Neural cell (in vitro differentiated cells): ENCODE measurements around the gene SYT1. TPM values are rescaled to one million over a fixed set of nuclear protein-coding genes. Genes with fewer than 3 reads are reported as not detected.

Source experiments
- H2AFZ ChIP-seq: fragments of 200-600, 300-800 bp; sonication (generic), shearing (Covaris generic); 2 replicates; pipeline ENCODE4 v1.6.0; 2014; ENCODE audit warnings: low read depth, mild to moderate bottlenecking, antibody characterized with exemption, low read length, moderate library complexity
- H3F3A ChIP-seq: fragments of 200-600 bp; shearing (Covaris generic); 2 replicates; pipeline ENCODE4 v1.6.1; 2016; ENCODE audit warnings: mild to moderate bottlenecking, moderate library complexity, mixed read lengths, antibody characterized with exemption, low read length; ENCODE audit not compliant: insufficient read depth, poor library complexity, severe bottlenecking
- H3K27ac ChIP-seq: fragments of 200-600, 300-800 bp; sonication (generic), shearing (Covaris generic); 2 replicates; pipeline ENCODE4 v1.5.1; 2014; ENCODE audit warnings: mild to moderate bottlenecking, low read length, moderate library complexity
- H3K27me3 ChIP-seq: fragments of 300-800, 200-600 bp; sonication (generic), shearing (Covaris generic); 2 replicates; pipeline ENCODE4 v1.6.0; 2014; ENCODE audit warnings: mild to moderate bottlenecking, low read depth, low read length, moderate library complexity; ENCODE audit not compliant: insufficient read depth
- H3K36me3 ChIP-seq: fragments of 300-800, 200-600 bp; sonication (generic), shearing (Covaris generic); 2 replicates; pipeline ENCODE4 v1.5.1; 2014; ENCODE audit warnings: mild to moderate bottlenecking, antibody characterized with exemption, low read length, moderate library complexity; ENCODE audit not compliant: insufficient read depth
- H3K4me2 ChIP-seq: fragments of 300-800, 200-600 bp; sonication (generic), shearing (Covaris generic); 2 replicates; pipeline ENCODE4 v1.6.0; 2014; ENCODE audit warnings: mild to moderate bottlenecking, low read length
- H3K4me3 ChIP-seq: fragments of 300-800, 200-600 bp; sonication (generic), shearing (Covaris generic); 2 replicates; pipeline ENCODE4 v1.5.1; 2014; ENCODE audit warnings: mild to moderate bottlenecking, low read length, moderate library complexity
- H3K79me2 ChIP-seq: fragments of 200-600 bp; shearing (Covaris generic); replicated peaks from 2 replicates; pipeline ENCODE4 v1.6.0; 2014; ENCODE audit warnings: mild to moderate bottlenecking, low read length, moderate library complexity; ENCODE audit not compliant: insufficient read depth
- H3K9ac ChIP-seq: fragments of 300-800, 200-600 bp; sonication (generic), shearing (Covaris generic); 2 replicates; pipeline ENCODE4 v1.6.1; 2016; ENCODE audit warnings: mild to moderate bottlenecking, low read length, mixed read lengths
- H3K9me2 ChIP-seq: fragments of 200-600 bp; shearing (Covaris generic); 2 replicates; pipeline ENCODE4 v1.6.1; 2016; ENCODE audit warnings: mild to moderate bottlenecking, low read length, mixed read lengths; ENCODE audit not compliant: insufficient read depth
- H3K9me3 ChIP-seq: fragments of 200-600, 300-800 bp; sonication (generic), shearing (Covaris generic); 2 replicates; pipeline ENCODE4 v1.6.1; 2016; ENCODE audit warnings: mild to moderate bottlenecking, mixed run types, low read length, moderate library complexity, mixed read lengths
- H4K20me1 ChIP-seq: fragments of 200-600 bp; shearing (Covaris generic); 2 replicates; pipeline ENCODE4 v1.6.1; 2016; ENCODE audit warnings: mild to moderate bottlenecking, mixed run types; ENCODE audit not compliant: insufficient read depth
- CTCF ChIP-seq: fragments of 450-650 bp; IDR thresholded peaks from 2 replicates; pipeline ENCODE4 v1.5.1; 2014; ENCODE audit warnings: antibody characterized with exemption, mild to moderate bottlenecking, moderate library complexity; ENCODE audit not compliant: poor library complexity, severe bottlenecking
- EP300 ChIP-seq: fragments of 450-650 bp; conservative IDR thresholded peaks from 2 replicates; pipeline ENCODE4 v1.6.1; 2014; ENCODE audit warnings: antibody characterized with exemption, mild to moderate bottlenecking, moderate library complexity; ENCODE audit not compliant: poor library complexity, severe bottlenecking
- EZH2 ChIP-seq: fragments of 200-600, 300-800 bp; shearing (Covaris generic), sonication (generic); IDR thresholded peaks from 2 replicates; pipeline ENCODE4 v1.6.1; 2014; ENCODE audit warnings: antibody characterized with exemption, low read length, borderline replicate concordance, mild to moderate bottlenecking; ENCODE audit not compliant: insufficient read depth, poor library complexity, severe bottlenecking
- MXI1 ChIP-seq: fragments of 450-650 bp; conservative IDR thresholded peaks from 2 replicates; pipeline ENCODE4 v1.6.1; 2014; ENCODE audit warnings: antibody characterized with exemption, mild to moderate bottlenecking; ENCODE audit not compliant: poor library complexity, severe bottlenecking
- POLR2AphosphoS5 ChIP-seq: IDR thresholded peaks from 2 replicates; pipeline ENCODE4 v1.6.1; 2012
- RAD21 ChIP-seq: fragments of 450-650 bp; conservative IDR thresholded peaks from 2 replicates; pipeline ENCODE4 v1.6.1; 2014; ENCODE audit warnings: antibody characterized with exemption, mild to moderate bottlenecking, moderate library complexity
- SMC3 ChIP-seq: fragments of 450-650 bp; conservative IDR thresholded peaks from 2 replicates; pipeline ENCODE4 v1.6.1; 2014; ENCODE audit warnings: antibody characterized with exemption, mild to moderate bottlenecking, moderate library complexity; ENCODE audit not compliant: poor library complexity
- TAF1 ChIP-seq: IDR thresholded peaks from 2 replicates; pipeline ENCODE4 v1.6.1; 2012; ENCODE audit warnings: low read depth
- polyA plus RNA-seq: library from polyadenylated mRNA; depleted of rRNA; stranded (reverse); fragments of >200 nt; gene quantifications from 2 replicates; pipeline ENCODE4 v1.2.3, GENCODE V29; 2014
- TF ChIP-seq, protein P1 (sequence below): IDR thresholded peaks from 2 replicates; pipeline ENCODE4 v1.6.1; 2012; ENCODE audit warnings: borderline replicate concordance

Gene SYT1
- polyA plus RNA-seq, 1 donor from 2014 or later = 103 TPM

- Histone ChIP-seq H3K9ac (no peak overlapping the region), H3F3A (no peaks in the 10 kb centered on the region), H3K9me2 (no peaks in the 10 kb centered on the region), H2AFZ (no peak overlapping the region), H3K9me3 (no peaks in the 10 kb centered on the region), H3K79me2 (no peaks in the 10 kb centered on the region), H3K4me2 (no peak overlapping the region), H3K27ac (no peak overlapping the region), H4K20me1 (no peaks in the 10 kb centered on the region), H3K36me3 (no peaks in the 10 kb centered on the region), H3K4me3 (no peak overlapping the region), H3K27me3 (no peaks in the 10 kb centered on the region)
- TF ChIP-seq TAF1 = no peak
- no peak for TF ChIP-seq CTCF
- TF ChIP-seq, protein P1, sequence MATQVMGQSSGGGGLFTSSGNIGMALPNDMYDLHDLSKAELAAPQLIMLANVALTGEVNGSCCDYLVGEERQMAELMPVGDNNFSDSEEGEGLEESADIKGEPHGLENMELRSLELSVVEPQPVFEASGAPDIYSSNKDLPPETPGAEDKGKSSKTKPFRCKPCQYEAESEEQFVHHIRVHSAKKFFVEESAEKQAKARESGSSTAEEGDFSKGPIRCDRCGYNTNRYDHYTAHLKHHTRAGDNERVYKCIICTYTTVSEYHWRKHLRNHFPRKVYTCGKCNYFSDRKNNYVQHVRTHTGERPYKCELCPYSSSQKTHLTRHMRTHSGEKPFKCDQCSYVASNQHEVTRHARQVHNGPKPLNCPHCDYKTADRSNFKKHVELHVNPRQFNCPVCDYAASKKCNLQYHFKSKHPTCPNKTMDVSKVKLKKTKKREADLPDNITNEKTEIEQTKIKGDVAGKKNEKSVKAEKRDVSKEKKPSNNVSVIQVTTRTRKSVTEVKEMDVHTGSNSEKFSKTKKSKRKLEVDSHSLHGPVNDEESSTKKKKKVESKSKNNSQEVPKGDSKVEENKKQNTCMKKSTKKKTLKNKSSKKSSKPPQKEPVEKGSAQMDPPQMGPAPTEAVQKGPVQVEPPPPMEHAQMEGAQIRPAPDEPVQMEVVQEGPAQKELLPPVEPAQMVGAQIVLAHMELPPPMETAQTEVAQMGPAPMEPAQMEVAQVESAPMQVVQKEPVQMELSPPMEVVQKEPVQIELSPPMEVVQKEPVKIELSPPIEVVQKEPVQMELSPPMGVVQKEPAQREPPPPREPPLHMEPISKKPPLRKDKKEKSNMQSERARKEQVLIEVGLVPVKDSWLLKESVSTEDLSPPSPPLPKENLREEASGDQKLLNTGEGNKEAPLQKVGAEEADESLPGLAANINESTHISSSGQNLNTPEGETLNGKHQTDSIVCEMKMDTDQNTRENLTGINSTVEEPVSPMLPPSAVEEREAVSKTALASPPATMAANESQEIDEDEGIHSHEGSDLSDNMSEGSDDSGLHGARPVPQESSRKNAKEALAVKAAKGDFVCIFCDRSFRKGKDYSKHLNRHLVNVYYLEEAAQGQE = no peak
- no peak for TF ChIP-seq POLR2AphosphoS5
- TF ChIP-seq SMC3 = no peak
Observed at GRCh38 chr12:78853231-78853630, 11.3 kb upstream of the SYT1 start.

- peaks cover 13% of the 10 kb centered on the region for H3F3A ChIP-seq
Observed at GRCh38 chr12:78863482-78864402, 832 bp upstream of the SYT1 start.

More at GRCh38 chr12:78863482-78864402, 832 bp upstream of the SYT1 start:
- H3K27ac ChIP-seq = peak overlapping the region; percentile 87
- H3K9ac ChIP-seq = peak overlapping the region; percentile 74
- H4K20me1 ChIP-seq = no peaks in the 10 kb centered on the region
- no peak for TF ChIP-seq POLR2AphosphoS5
- TF ChIP-seq EP300 = no peak
- TF ChIP-seq RAD21 = peak; percentile 47
- TF ChIP-seq, protein P1 = no peak
- no peak for TF ChIP-seq EZH2
- TF ChIP-seq SMC3 = peak; percentile 41
- TF ChIP-seq TAF1 = no peak
- no peak for TF ChIP-seq CTCF
- peak; percentile 54 for TF ChIP-seq MXI1
- no peaks in the 10 kb centered on the region for H3K9me3 ChIP-seq
- no peaks in the 10 kb centered on the region for H3K27me3 ChIP-seq
- peaks cover 29% of the 10 kb centered on the region for H3K79me2 ChIP-seq
- H3K36me3 ChIP-seq = no peaks in the 10 kb centered on the region
- H3K9me2 ChIP-seq = no peaks in the 10 kb centered on the region
- peak overlapping the region; percentile 77 for H2AFZ ChIP-seq
- H3K4me3 ChIP-seq = peak overlapping the region; percentile 79
- H3K4me2 ChIP-seq = peak overlapping the region; percentile 77
